ENCODE results near the gene NFE2L3. TPM values are rescaled to one million over a fixed set of nuclear protein-coding genes. Genes with fewer than 3 reads are reported as not detected.

NFE2L3 gene
- total and polyA plus RNA-seq, 2 of the 8 experiments (the other 6 are each of a cell fraction or from before 2014, with no cell fraction given) = 64.9 to 76.5 TPM

- TF ChIP-seq, protein P1, sequence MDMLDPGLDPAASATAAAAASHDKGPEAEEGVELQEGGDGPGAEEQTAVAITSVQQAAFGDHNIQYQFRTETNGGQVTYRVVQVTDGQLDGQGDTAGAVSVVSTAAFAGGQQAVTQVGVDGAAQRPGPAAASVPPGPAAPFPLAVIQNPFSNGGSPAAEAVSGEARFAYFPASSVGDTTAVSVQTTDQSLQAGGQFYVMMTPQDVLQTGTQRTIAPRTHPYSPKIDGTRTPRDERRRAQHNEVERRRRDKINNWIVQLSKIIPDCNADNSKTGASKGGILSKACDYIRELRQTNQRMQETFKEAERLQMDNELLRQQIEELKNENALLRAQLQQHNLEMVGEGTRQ (IDR thresholded peaks at IDR 0.05; ENCODE audit: low read length) = no peak
- TF ChIP-seq SRF (IDR thresholded peaks at IDR 0.05; ENCODE audit: low read depth, low read length) = no peak
- no peak for TF ChIP-seq MAX (IDR thresholded peaks at IDR 0.05)
- TF ChIP-seq EP300 (IDR thresholded peaks at IDR 0.05; ENCODE audit: borderline replicate concordance in 1 of 2, low read depth in 2 of 2, low read length in 2 of 2) = no peak
- TF ChIP-seq CREB1 (IDR thresholded peaks at IDR 0.05) = no peak
- TF ChIP-seq EGR1 (IDR thresholded peaks at IDR 0.05; ENCODE audit: borderline replicate concordance, low read depth, low read length) = no peak
- TF ChIP-seq, protein P2, sequence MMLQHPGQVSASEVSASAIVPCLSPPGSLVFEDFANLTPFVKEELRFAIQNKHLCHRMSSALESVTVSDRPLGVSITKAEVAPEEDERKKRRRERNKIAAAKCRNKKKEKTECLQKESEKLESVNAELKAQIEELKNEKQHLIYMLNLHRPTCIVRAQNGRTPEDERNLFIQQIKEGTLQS (IDR thresholded peaks at IDR 0.05; ENCODE audit: insufficient read depth, low read depth, low read length) = no peak
- TF ChIP-seq MAFK (IDR thresholded peaks at IDR 0.05; ENCODE audit: low read depth, low read length) = no peak
- TF ChIP-seq TCF12 (IDR thresholded peaks at IDR 0.05; ENCODE audit: low read depth, low read length) = no peak
- TF ChIP-seq ZNF274 (IDR thresholded peaks at IDR 0.05; ENCODE audit: borderline replicate concordance, extremely low read depth, low read length) = no peak
- no peak for TF ChIP-seq KDM4A (IDR thresholded peaks at IDR 0.05; ENCODE audit: low read depth, low read length, severe bottlenecking)
- TF ChIP-seq POLR2A (IDR thresholded peaks at IDR 0.05; ENCODE audit: control extremely low read depth in 1 of 2, low read depth in 2 of 2, low read length in 2 of 2) = peak; percentile 39 to 77
- peak; percentile 41 for TF ChIP-seq SAP30 (IDR thresholded peaks at IDR 0.05; ENCODE audit: insufficient read depth, insufficient replicate concordance, low read length)
- no peak for TF ChIP-seq CBX8 (IDR thresholded peaks at IDR 0.05; ENCODE audit: borderline replicate concordance, low read depth, low read length)
- peak in 2 of 3 experiments; percentile 14 to 39; a peak in 2 of 4 replicates for TF ChIP-seq CTCF (IDR thresholded peaks at IDR 0.05; ENCODE audit: control extremely low read depth in 1 of 3, insufficient read depth in 1 of 3, low read depth in 1 of 3, low read length in 3 of 3)
- no peak for TF ChIP-seq POU5F1 (IDR thresholded peaks at IDR 0.05; ENCODE audit: low read depth, low read length)
- TF ChIP-seq BRCA1 (IDR thresholded peaks at IDR 0.05; ENCODE audit: low read depth, low read length) = no peak
- TF ChIP-seq TEAD4 (IDR thresholded peaks at IDR 0.05; ENCODE audit: low read depth, low read length) = no peak
Observed at GRCh38 chr7:26198133-26198780, 46.3 kb downstream of the NFE2L3 start (continued).
